ENCODE data around the gene IKBKE.

Gene IKBKE

DNA sequence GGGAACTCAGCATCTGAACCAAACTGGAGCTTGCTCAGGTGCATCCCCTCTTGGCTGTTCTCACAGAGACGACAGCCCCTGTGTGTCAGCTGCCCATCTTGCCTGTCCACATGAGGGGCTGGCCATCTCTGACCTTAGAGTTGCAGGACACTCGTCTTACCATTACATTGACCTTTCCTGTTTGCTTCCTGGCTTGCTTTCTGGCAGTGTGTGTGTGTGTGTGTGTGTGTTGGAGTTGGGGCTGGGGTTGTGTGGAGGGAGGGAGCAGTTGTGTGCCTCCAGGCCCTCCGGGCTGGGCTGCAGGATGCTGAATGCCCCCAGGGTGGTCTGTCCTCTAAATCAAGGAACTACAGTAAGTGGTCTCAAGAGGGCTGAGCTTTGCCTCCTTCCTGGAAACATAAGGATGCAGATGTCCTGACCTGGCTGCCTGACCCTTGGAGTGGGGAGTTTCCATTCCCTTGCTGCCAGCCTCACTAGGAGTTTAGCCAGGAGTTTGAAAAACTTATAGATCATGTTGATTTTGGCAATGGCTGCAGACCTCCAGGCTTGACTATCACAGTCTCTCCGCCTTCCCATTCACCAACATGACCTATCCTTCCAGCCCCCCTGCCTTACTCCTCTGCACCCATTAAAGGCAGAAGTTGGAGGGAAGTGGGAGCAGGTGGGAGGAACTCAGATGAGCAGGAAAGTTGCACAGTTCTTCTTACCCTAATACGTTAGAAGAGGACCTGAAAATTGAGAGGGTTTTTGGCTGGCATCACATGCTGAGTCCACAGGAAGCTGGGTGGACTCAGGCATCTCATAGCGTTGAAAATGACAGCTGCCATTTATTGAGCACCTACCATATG is 56.0 kb downstream of the IKBKE start:
- Histone ChIP-seq H3K27ac (no peak overlapping the region), H3K4me3 (ENCODE audit: low read depth in 1 of 2, low read length in 1 of 2) (no peak overlapping the region), H3K27me3 (no peaks in the 10 kb centered on the region), H3K9me3 (no peaks in the 10 kb centered on the region), H3K36me3 (no peaks in the 10 kb centered on the region), H3K4me1 (ENCODE audit: control insufficient read depth in 1 of 2, insufficient read depth in 1 of 2, low read depth in 1 of 2, low read length in 1 of 2) (no peaks in the 10 kb centered on the region)
- TF ChIP-seq, protein P1, sequence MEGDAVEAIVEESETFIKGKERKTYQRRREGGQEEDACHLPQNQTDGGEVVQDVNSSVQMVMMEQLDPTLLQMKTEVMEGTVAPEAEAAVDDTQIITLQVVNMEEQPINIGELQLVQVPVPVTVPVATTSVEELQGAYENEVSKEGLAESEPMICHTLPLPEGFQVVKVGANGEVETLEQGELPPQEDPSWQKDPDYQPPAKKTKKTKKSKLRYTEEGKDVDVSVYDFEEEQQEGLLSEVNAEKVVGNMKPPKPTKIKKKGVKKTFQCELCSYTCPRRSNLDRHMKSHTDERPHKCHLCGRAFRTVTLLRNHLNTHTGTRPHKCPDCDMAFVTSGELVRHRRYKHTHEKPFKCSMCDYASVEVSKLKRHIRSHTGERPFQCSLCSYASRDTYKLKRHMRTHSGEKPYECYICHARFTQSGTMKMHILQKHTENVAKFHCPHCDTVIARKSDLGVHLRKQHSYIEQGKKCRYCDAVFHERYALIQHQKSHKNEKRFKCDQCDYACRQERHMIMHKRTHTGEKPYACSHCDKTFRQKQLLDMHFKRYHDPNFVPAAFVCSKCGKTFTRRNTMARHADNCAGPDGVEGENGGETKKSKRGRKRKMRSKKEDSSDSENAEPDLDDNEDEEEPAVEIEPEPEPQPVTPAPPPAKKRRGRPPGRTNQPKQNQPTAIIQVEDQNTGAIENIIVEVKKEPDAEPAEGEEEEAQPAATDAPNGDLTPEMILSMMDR (IDR thresholded peaks at IDR 0.05): no peak

DNA sequence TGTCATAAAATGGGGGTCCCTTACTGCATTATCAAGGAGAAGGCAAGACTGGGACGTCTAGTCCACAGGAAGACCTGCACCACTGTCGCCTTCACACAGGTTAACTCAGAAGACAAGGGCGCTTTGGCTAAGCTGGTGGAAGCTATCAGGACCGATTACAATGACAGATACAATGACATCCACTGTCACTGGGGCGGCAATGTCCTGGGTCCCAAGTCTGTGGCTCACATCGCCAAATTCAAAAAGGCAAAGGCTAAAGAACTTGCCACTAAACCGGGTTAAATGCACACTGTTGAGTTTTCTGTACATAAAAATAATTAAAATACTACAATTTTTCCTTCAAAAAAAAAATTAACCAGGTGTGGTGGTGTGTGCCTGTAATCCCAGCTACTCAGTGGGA is 59.1 kb downstream of the IKBKE start:
- Histone ChIP-seq H3K36me3 (no peaks in the 10 kb centered on the region), H3K27me3 (no peaks in the 10 kb centered on the region), H3K27ac (no peak overlapping the region), H3K4me3 (ENCODE audit: low read depth in 1 of 2, low read length in 1 of 2) (no peak overlapping the region), H3K9me3 (no peaks in the 10 kb centered on the region), H3K4me1 (ENCODE audit: control insufficient read depth in 1 of 2, insufficient read depth in 1 of 2, low read depth in 1 of 2, low read length in 1 of 2) (no peaks in the 10 kb centered on the region)
- TF ChIP-seq, protein P1 (IDR thresholded peaks at IDR 0.05): no peak

DNA sequence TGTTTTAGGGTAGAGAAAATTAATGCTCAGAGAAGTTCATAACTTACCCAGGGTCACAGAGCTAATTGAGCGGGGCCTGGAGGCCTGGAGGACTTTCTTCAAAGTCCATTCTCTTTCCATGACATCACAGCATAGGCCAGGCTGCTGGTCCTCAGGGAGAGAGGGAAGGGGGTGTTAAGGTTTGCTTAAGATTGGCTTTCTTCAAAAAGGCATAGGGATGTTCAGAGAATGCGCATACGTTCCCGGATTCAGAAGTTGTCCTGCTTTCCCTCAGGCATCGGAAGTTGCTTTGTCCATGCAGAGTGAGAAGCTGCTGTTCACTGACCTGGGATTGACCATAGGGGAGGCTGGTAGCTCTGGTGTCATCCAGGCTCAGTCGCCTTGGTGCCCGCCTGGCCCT is 62.1 kb downstream of the IKBKE start:
- Histone ChIP-seq H3K27me3 (no peaks in the 10 kb centered on the region), H3K27ac (no peak overlapping the region), H3K4me3 (ENCODE audit: low read depth in 1 of 2, low read length in 1 of 2) (no peak overlapping the region), H3K9me3 (no peaks in the 10 kb centered on the region), H3K4me1 (ENCODE audit: control insufficient read depth in 1 of 2, insufficient read depth in 1 of 2, low read depth in 1 of 2, low read length in 1 of 2) (no peaks in the 10 kb centered on the region), H3K36me3 (no peaks in the 10 kb centered on the region)
- TF ChIP-seq, protein P1 (IDR thresholded peaks at IDR 0.05): no peak

DNA sequence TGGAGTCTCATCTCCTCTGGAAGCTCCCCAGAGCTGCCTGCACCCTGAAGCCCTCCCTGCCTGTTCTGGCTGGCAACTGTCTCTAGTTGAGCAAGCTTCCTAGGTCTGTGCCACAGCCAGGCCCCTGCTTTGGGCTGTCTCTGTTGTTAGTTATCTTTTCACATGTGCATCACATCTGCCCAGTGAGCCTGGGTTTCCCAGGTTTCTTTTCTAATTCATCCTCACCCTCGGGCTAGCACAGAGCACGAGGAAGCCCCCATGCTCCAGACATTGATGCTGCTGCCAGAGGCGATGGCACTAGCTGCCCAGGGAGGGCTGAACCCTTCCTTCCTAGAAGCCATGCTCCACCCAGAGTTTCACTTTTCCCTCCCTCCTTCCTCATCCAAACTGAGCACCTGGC is 64.3 kb downstream of the IKBKE start:
- Histone ChIP-seq H3K4me1 (ENCODE audit: control insufficient read depth in 1 of 2, insufficient read depth in 1 of 2, low read depth in 1 of 2, low read length in 1 of 2) (no peaks in the 10 kb centered on the region), H3K27ac (no peak overlapping the region), H3K9me3 (no peaks in the 10 kb centered on the region), H3K4me3 (ENCODE audit: low read depth in 1 of 2, low read length in 1 of 2) (no peak overlapping the region), H3K27me3 (peaks cover 11% of the 10 kb centered on the region), H3K36me3 (no peaks in the 10 kb centered on the region)
- TF ChIP-seq, protein P1 (IDR thresholded peaks at IDR 0.05): no peak

DNA sequence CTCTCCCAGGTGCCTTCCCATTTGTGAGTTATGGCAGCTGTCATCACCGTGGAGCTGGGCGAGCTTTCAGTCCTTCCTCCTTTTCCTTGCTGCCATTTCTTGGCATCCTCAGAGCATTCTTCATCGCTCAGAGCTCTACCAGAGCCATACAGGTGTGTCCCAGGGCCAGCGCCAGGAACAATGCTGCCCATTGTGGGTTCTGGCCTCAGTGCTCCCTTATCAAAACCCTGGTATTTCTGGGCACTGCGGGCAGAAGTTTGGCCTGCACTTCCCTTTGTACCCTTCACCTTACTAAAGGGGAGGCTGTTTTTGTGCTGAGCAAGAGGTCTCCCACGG is 65.5 kb downstream of the IKBKE start:
- Histone ChIP-seq H3K4me1 (ENCODE audit: control insufficient read depth in 1 of 2, insufficient read depth in 1 of 2, low read depth in 1 of 2, low read length in 1 of 2) (no peaks in the 10 kb centered on the region), H3K27me3 (peaks cover 11% of the 10 kb centered on the region), H3K27ac (no peak overlapping the region), H3K9me3 (no peaks in the 10 kb centered on the region), H3K4me3 (ENCODE audit: low read depth in 1 of 2, low read length in 1 of 2) (no peak overlapping the region), H3K36me3 (no peaks in the 10 kb centered on the region)
- TF ChIP-seq, protein P1 (IDR thresholded peaks at IDR 0.05): no peak
